ES-I3 (cell line): ENCODE measurements around the gene SLC29A2.

Source experiments
- H3K36me3 ChIP-seq: 2 replicates; pipeline ENCODE4 v1.6.1; 2013; ENCODE audit warnings: mild to moderate bottlenecking, low read length, control low read depth, moderate library complexity; ENCODE audit not compliant: insufficient read depth
- H3K4me1 ChIP-seq: 2 replicates; pipeline ENCODE4 v1.6.1; 2013; ENCODE audit warnings: mild to moderate bottlenecking, control low read depth, low read length; ENCODE audit not compliant: insufficient read depth
- H3K9ac ChIP-seq: 2 replicates; pipeline ENCODE4 v1.6.1; 2013; ENCODE audit warnings: low read depth, mild to moderate bottlenecking, low read length, moderate library complexity
- H3K9me3 ChIP-seq: 2 replicates; pipeline ENCODE4 v1.6.1; 2013; ENCODE audit warnings: mild to moderate bottlenecking, low read length, moderate library complexity; ENCODE audit not compliant: control insufficient read depth, insufficient read depth

The SLC29A2 gene

GRCh38 chr11:66346476-66347424 is 24.8 kb downstream of the SLC29A2 start:
- H3K36me3 ChIP-seq = no peaks in the 10 kb centered on the region; the same call in 1 of the 2 replicates
- H3K9ac ChIP-seq = peak overlapping the region; percentile 96
- no peaks in the 10 kb centered on the region for H3K9me3 ChIP-seq
- H3K4me1 ChIP-seq = 0 out of 2 replicates have a peak, but pooled peaks cover 2% of the 10 kb centered on the region

GRCh38 chr11:66345316-66345649 is 26.3 kb downstream of the SLC29A2 start:
- Histone ChIP-seq H3K4me1 (0 out of 2 replicates have a peak, but pooled peaks cover 2% of the 10 kb centered on the region), H3K9ac (peak overlapping the region; percentile 92; the same call in 1 of the 2 replicates), H3K36me3 (no peaks in the 10 kb centered on the region; the same call in 1 of the 2 replicates)

GRCh38 chr11:66344550-66345315 is 26.8 kb downstream of the SLC29A2 start, which contains the start of gene BRMS1:
TSS of gene BRMS1 (minus strand) at chr11:66345104. CDS start at chr11:66342234, 2,870 bp downstream.
- peak within 1 kb of the TSS; percentile 92 for H3K9ac ChIP-seq
- 0 out of 2 replicates have a peak, but pooled peaks cover 2% of the 10 kb centered on the region for H3K4me1 ChIP-seq
- H3K36me3 ChIP-seq = no peaks in the 10 kb centered on the region; the same call in 1 of the 2 replicates
- H3K9me3 ChIP-seq = no peaks in the 10 kb centered on the region

More at GRCh38 chr11:66345316-66345649, 26.3 kb downstream of the SLC29A2 start:
- H3K9me3 ChIP-seq = no peaks in the 10 kb centered on the region

- Histone ChIP-seq H3K9ac (no peak overlapping the region), H3K36me3 (no peaks in the 10 kb centered on the region; the same call in 1 of the 2 replicates), H3K4me1 (0 out of 2 replicates have a peak, but pooled peaks cover 2% of the 10 kb centered on the region), H3K9me3 (no peaks in the 10 kb centered on the region)
Observed at GRCh38 chr11:66343176-66343575, 28.4 kb downstream of the SLC29A2 start.

GRCh38 chr11:66341502-66342126 is 29.9 kb downstream of the SLC29A2 start:
- no peaks in the 10 kb centered on the region; the same call in 1 of the 2 replicates for H3K36me3 ChIP-seq
- H3K9ac ChIP-seq = no peak overlapping the region
- H3K4me1 ChIP-seq = 0 out of 2 replicates have a peak, but pooled peaks cover 2% of the 10 kb centered on the region
- H3K9me3 ChIP-seq = no peaks in the 10 kb centered on the region

GRCh38 chr11:66340596-66341501 is 30.7 kb downstream of the SLC29A2 start:
- H3K9me3 ChIP-seq = no peaks in the 10 kb centered on the region
- peaks cover 2% of the 10 kb centered on the region; the same call in 1 of the 2 replicates for H3K4me1 ChIP-seq
- H3K9ac ChIP-seq = no peak overlapping the region
- no peaks in the 10 kb centered on the region; the same call in 1 of the 2 replicates for H3K36me3 ChIP-seq

- Histone ChIP-seq H3K4me1 (no peaks in the 10 kb centered on the region; the same call in 1 of the 2 replicates), H3K9me3 (no peaks in the 10 kb centered on the region), H3K9ac (no peak overlapping the region), H3K36me3 (no peaks in the 10 kb centered on the region; the same call in 1 of the 2 replicates)
Observed at GRCh38 chr11:66339686-66340483, 31.7 kb downstream of the SLC29A2 start.

GRCh38 chr11:66339162-66339675 is 32.3 kb downstream of the SLC29A2 start:
- Histone ChIP-seq H3K4me1 (no peaks in the 10 kb centered on the region; the same call in 1 of the 2 replicates), H3K9me3 (no peaks in the 10 kb centered on the region), H3K9ac (no peak overlapping the region), H3K36me3 (no peaks in the 10 kb centered on the region; the same call in 1 of the 2 replicates)

- H3K36me3 ChIP-seq = no peaks in the 10 kb centered on the region; the same call in 1 of the 2 replicates
- no peak overlapping the region for H3K9ac ChIP-seq
- H3K4me1 ChIP-seq = no peaks in the 10 kb centered on the region; the same call in 1 of the 2 replicates
- no peaks in the 10 kb centered on the region for H3K9me3 ChIP-seq
Observed at GRCh38 chr11:66338276-66339161, 33.0 kb downstream of the SLC29A2 start.

- H3K36me3 ChIP-seq = no peaks in the 10 kb centered on the region; the same call in 1 of the 2 replicates
- no peak overlapping the region for H3K9ac ChIP-seq
- no peaks in the 10 kb centered on the region for H3K9me3 ChIP-seq
- no peaks in the 10 kb centered on the region; the same call in 1 of the 2 replicates for H3K4me1 ChIP-seq
Observed at GRCh38 chr11:66337103-66337899, 34.3 kb downstream of the SLC29A2 start.
